Glomerular visceral epithelial cell (primary cell): ENCODE data around the gene CYB561D2.

Experiments
- DNase-seq: peaks from one replicate; pipeline ENCODE4 v3.0.0-alpha.2; 2016; ENCODE audit errors: extremely low spot score

The CYB561D2 gene

GRCh38 chr3:50341996-50342650, 8.5 kb upstream of the CYB561D2 start:
- no peak for DNase-seq

GRCh38 chr3:50342813-50343633, 7.6 kb upstream of the CYB561D2 start:
- no peak for DNase-seq

GRCh38 chr3:50345008-50345407, 5.7 kb upstream of the CYB561D2 start:
- DNase-seq, result no peak

- DNase-seq, result no peak
Observed at GRCh38 chr3:50345586-50346234, 5.0 kb upstream of the CYB561D2 start, which contains the start of gene ZMYND10. Gene ZMYND10, minus strand, starts transcription at chr3:50345732. Its CDS starts 153 bp downstream, at chr3:50345579.

GRCh38 chr3:50347187-50347813, 3.4 kb upstream of the CYB561D2 start:
- DNase-seq, result peak; percentile 79

- DNase-seq, result no peak
Observed at GRCh38 chr3:50350213-50350526, 492 bp upstream of the CYB561D2 start.

GRCh38 chr3:50351323-50351697, 648 bp downstream of the CYB561D2 start:
- no peak for DNase-seq

- peak; percentile 40 for DNase-seq
Observed at GRCh38 chr3:50352781-50353180, 2.1 kb downstream of the CYB561D2 start.

GRCh38 chr3:50353245-50354004, 2.8 kb downstream of the CYB561D2 start:
- DNase-seq, result no peak

- DNase-seq, result no peak
Observed at GRCh38 chr3:50354186-50354764, 3.6 kb downstream of the CYB561D2 start.

- no peak for DNase-seq
Observed at GRCh38 chr3:50354850-50355249, 4.2 kb downstream of the CYB561D2 start.

GRCh38 chr3:50355829-50356552, 5.3 kb downstream of the CYB561D2 start:
- no peak for DNase-seq

GRCh38 chr3:50356553-50356952, 5.9 kb downstream of the CYB561D2 start:
- no peak for DNase-seq

- no peak for DNase-seq
Observed at GRCh38 chr3:50357481-50357880, 6.8 kb downstream of the CYB561D2 start.

GRCh38 chr3:50358355-50358910, 7.8 kb downstream of the CYB561D2 start:
- no peak for DNase-seq

- DNase-seq, result peak; percentile 97
Observed at GRCh38 chr3:50358911-50359759, 8.5 kb downstream of the CYB561D2 start, which contains the start of gene TMEM115. Gene TMEM115, minus strand, starts transcription at chr3:50359521. Its CDS starts 458 bp downstream, at chr3:50359063.

GRCh38 chr3:50359760-50360110, 9.1 kb downstream of the CYB561D2 start:
- DNase-seq, result no peak

- DNase-seq, result no peak
Observed at GRCh38 chr3:50364573-50365079, 14.0 kb downstream of the CYB561D2 start.
